Astrocyte (in vitro differentiated cells and primary cell): Measurements from ENCODE around the gene DOCK10.

Experiments used
- EZH2 ChIP-seq: IDR thresholded peaks from 2 replicates; pipeline ENCODE4 v1.6.1; 2012; ENCODE audit warnings: mild to moderate bottlenecking, low read length, inconsistent platforms; ENCODE audit not compliant: insufficient read depth
- TF ChIP-seq, protein P1 (sequence below): IDR thresholded peaks from 2 replicates; pipeline ENCODE4 v1.5.1; 2011; ENCODE audit warnings: low read depth, mild to moderate bottlenecking, inconsistent platforms, low read length, moderate library complexity; ENCODE audit not compliant: insufficient read depth

DNA sequence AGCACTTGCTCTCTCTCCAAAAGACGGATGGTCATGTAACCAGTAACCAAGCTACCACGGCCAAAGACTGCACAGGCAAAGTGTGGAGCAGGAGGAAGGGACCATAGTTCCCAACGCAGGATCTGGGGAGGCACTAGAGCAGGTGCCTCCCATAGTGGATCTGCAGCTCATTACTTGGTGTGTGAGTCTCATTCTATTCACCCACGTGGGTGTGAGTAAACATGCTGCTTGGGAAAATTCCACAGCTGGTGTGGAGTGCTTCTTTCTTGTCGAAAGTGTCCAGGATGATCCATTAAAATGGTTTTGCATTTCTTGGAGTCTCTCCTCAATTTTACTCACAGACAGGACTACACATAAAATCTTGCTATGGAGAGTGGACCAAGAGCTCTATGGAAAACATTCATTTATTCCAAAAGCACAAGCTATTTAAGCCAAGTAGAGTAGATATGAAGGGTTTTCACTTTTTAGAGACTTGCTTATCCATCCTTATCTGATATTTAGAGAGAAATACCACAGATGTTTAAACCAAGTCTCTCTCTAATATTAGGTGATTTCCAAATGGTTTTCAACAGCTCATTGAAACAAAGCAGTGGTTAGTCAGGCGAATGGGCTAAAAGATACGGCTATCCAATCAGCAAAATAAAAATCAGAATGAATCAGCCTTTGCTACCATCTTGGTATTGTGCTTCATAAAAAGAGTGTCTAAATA is 221.8 kb downstream of the DOCK10 start:
- TF ChIP-seq, protein P1, sequence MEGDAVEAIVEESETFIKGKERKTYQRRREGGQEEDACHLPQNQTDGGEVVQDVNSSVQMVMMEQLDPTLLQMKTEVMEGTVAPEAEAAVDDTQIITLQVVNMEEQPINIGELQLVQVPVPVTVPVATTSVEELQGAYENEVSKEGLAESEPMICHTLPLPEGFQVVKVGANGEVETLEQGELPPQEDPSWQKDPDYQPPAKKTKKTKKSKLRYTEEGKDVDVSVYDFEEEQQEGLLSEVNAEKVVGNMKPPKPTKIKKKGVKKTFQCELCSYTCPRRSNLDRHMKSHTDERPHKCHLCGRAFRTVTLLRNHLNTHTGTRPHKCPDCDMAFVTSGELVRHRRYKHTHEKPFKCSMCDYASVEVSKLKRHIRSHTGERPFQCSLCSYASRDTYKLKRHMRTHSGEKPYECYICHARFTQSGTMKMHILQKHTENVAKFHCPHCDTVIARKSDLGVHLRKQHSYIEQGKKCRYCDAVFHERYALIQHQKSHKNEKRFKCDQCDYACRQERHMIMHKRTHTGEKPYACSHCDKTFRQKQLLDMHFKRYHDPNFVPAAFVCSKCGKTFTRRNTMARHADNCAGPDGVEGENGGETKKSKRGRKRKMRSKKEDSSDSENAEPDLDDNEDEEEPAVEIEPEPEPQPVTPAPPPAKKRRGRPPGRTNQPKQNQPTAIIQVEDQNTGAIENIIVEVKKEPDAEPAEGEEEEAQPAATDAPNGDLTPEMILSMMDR, result no peak
- TF ChIP-seq EZH2, result no peak
